Vagina (tissue), 2 donors: ENCODE results near the gene SAE1.

ENCODE experiments used
- CTCF ChIP-seq, 3 experiments: fragments of 450-650 bp in 2 of 3; fragments of 200-600 bp in 1 of 3; sonication (generic) in 1 of 3; IDR thresholded peaks; one replicate each; pipeline ENCODE4 v1.5.1; 2017 to 2019; ENCODE audit warnings: antibody characterized with exemption in 3 of 3, mild to moderate bottlenecking in 2 of 3, moderate library complexity in 2 of 3
- POLR2A ChIP-seq, 2 donors: fragments of 450-650 bp; IDR thresholded peaks; one replicate each; pipeline ENCODE4 v1.6.1; 2017; ENCODE audit warnings: antibody characterized with exemption in 2 of 2, mild to moderate bottlenecking in 2 of 2, moderate library complexity in 2 of 2

GRCh38 chr19:47152632-47153031 is 22.0 kb downstream of the SAE1 start:
- TF ChIP-seq CTCF (IDR thresholded peaks at IDR 0.05) = no peak
- TF ChIP-seq POLR2A (IDR thresholded peaks at IDR 0.05) = no peak
